HEK293 (cell line): Measurements from ENCODE around the gene PRCC.

ENCODE experiments used
- CTCF ChIA-PET: fragments of 350-600 bp; formaldehyde crosslinking; extraction: SDS; loops from one replicate; lab custom pipeline; 2021; ENCODE audit warnings: antibody characterized with exemption; lab: Yijun Ruan, JAX
- POLR2A ChIA-PET: fragments of 300-600 bp; formaldehyde crosslinking; extraction: SDS; loops from one replicate; lab custom pipeline; 2020; ENCODE audit warnings: antibody characterized with exemption, inconsistent platforms; lab: Yijun Ruan, JAX
- H3K27ac ChIP-seq: fragments of 200-500 bp; sonication (Bioruptor generic); 2 replicates; pipeline ENCODE4 v1.5.1; 2014; ENCODE audit warnings: low read depth, low read length, control low read depth, inconsistent platforms; ENCODE audit errors: extremely low read depth
- H3K36me3 ChIP-seq, 2 experiments: fragments of 200-500 bp in 1 of 2; sonication (Bioruptor generic) in 1 of 2; 1 replicate in 1 of 2; 2 replicates in 1 of 2; pipeline ENCODE4 v1.5.1; 2014 to 2017; ENCODE audit warnings: inconsistent platforms in 2 of 2, low read length in 2 of 2; ENCODE audit not compliant: control insufficient read depth in 2 of 2, insufficient read depth in 1 of 2
- H3K4me1 ChIP-seq: fragments of 200-500 bp; sonication (Bioruptor generic); 2 replicates; pipeline ENCODE4 v1.5.1; 2014; ENCODE audit warnings: mild to moderate bottlenecking, low read length, inconsistent platforms; ENCODE audit not compliant: control insufficient read depth, insufficient read depth
- H3K4me3 ChIP-seq: 2 replicates; pipeline ENCODE4 v1.5.1; 2011; ENCODE audit warnings: low read depth, mild to moderate bottlenecking, control low read depth, low read length, moderate library complexity
- H3K9me3 ChIP-seq: fragments of 200-500 bp; sonication (Bioruptor generic); 2 replicates; pipeline ENCODE4 v1.5.1; 2014; ENCODE audit warnings: low read depth, low read length, inconsistent platforms; ENCODE audit not compliant: control insufficient read depth, insufficient read depth
- BCL11A ChIP-seq: fragments of 450-650 bp; formaldehyde crosslinking; IDR thresholded peaks from 2 replicates; pipeline ENCODE4 v1.5.1; 2016; ENCODE audit warnings: low read depth, missing biosample characterization, missing genetic modification characterization
- BCL11B ChIP-seq: fragments of 450-650 bp; formaldehyde crosslinking; IDR thresholded peaks from 2 replicates; pipeline ENCODE4 v1.5.1; 2016; ENCODE audit warnings: low read depth, missing biosample characterization, missing genetic modification characterization
- EGR2 ChIP-seq: fragments of 450-650 bp; formaldehyde crosslinking; IDR thresholded peaks from 2 replicates; pipeline ENCODE4 v1.5.1; 2016; ENCODE audit warnings: low read depth, missing biosample characterization, missing genetic modification characterization
- KLF7 ChIP-seq: fragments of 450-650 bp; formaldehyde crosslinking; IDR thresholded peaks from 2 replicates; pipeline ENCODE4 v1.5.1; 2016; ENCODE audit warnings: missing biosample characterization, missing genetic modification characterization, borderline replicate concordance
- ZBTB20 ChIP-seq: fragments of 450-650 bp; formaldehyde crosslinking; IDR thresholded peaks from 2 replicates; pipeline ENCODE4 v1.5.1; 2016; ENCODE audit warnings: missing biosample characterization, missing genetic modification characterization
- ZEB2 ChIP-seq: fragments of 450-650 bp; formaldehyde crosslinking; IDR thresholded peaks from 2 replicates; pipeline ENCODE4 v1.5.1; 2016; ENCODE audit warnings: missing biosample characterization, missing genetic modification characterization
- ZFHX2 ChIP-seq: fragments of 450-650 bp; formaldehyde crosslinking; conservative IDR thresholded peaks from 2 replicates; pipeline ENCODE4 v1.5.1; 2016; ENCODE audit warnings: missing biosample characterization, missing genetic modification characterization
- ZNF19 ChIP-seq: fragments of 450-650 bp; formaldehyde crosslinking; IDR thresholded peaks from 2 replicates; pipeline ENCODE4; 2016; ENCODE audit warnings: missing biosample characterization, missing genetic modification characterization, low read depth
- ZNF223 ChIP-seq: fragments of 450-650 bp; formaldehyde crosslinking; IDR thresholded peaks from 2 replicates; pipeline ENCODE4 v1.5.1; 2016; ENCODE audit warnings: missing biosample characterization, missing genetic modification characterization
- ZNF292 ChIP-seq: fragments of 450-650 bp; formaldehyde crosslinking; IDR thresholded peaks from 2 replicates; pipeline ENCODE4 v1.5.1; 2016; ENCODE audit warnings: low read depth, missing biosample characterization, missing genetic modification characterization, borderline replicate concordance
- ZNF335 ChIP-seq: fragments of 450-650 bp; formaldehyde crosslinking; conservative IDR thresholded peaks from 2 replicates; pipeline ENCODE4 v1.5.1; 2016; ENCODE audit warnings: missing biosample characterization, missing genetic modification characterization
- ZNF514 ChIP-seq: fragments of 450-650 bp; formaldehyde crosslinking; IDR thresholded peaks from 2 replicates; pipeline ENCODE4 v1.5.1; 2016; ENCODE audit warnings: missing biosample characterization, missing genetic modification characterization
- ZNF548 ChIP-seq: fragments of 450-650 bp; formaldehyde crosslinking; IDR thresholded peaks from 2 replicates; pipeline ENCODE4 v1.5.1; 2016; ENCODE audit warnings: missing biosample characterization, missing genetic modification characterization
- ZNF623 ChIP-seq: fragments of 450-650 bp; formaldehyde crosslinking; IDR thresholded peaks from 2 replicates; pipeline ENCODE4 v1.5.1; 2016; ENCODE audit warnings: missing biosample characterization, missing genetic modification characterization
- ZNF830 ChIP-seq: fragments of 450-650 bp; IDR thresholded peaks from 2 replicates; pipeline ENCODE4 v1.5.0; 2018; ENCODE audit warnings: missing biosample characterization, missing genetic modification characterization, low read depth, mild to moderate bottlenecking, moderate library complexity
- TF ChIP-seq, protein P1 (sequence below): fragments of 450-650 bp; formaldehyde crosslinking; IDR thresholded peaks from 2 replicates; pipeline ENCODE4 v1.5.1; 2017; ENCODE audit warnings: missing biosample characterization, missing genetic modification characterization
- TF ChIP-seq, protein P2 (sequence below): fragments of 450-650 bp; formaldehyde crosslinking; IDR thresholded peaks from 2 replicates; pipeline ENCODE4 v1.5.1; 2016; ENCODE audit warnings: missing biosample characterization, missing genetic modification characterization
- TF ChIP-seq, protein P3 (sequence below): fragments of 450-650 bp; formaldehyde crosslinking; IDR thresholded peaks from 2 replicates; pipeline ENCODE4 v1.5.1; 2017; ENCODE audit warnings: missing biosample characterization, mild to moderate bottlenecking, missing genetic modification characterization, moderate library complexity
- TF ChIP-seq, protein P4 (sequence below): fragments of 450-650 bp; formaldehyde crosslinking; IDR thresholded peaks from 2 replicates; pipeline ENCODE4 v1.5.1; 2016; ENCODE audit warnings: missing biosample characterization, missing genetic modification characterization
- TF ChIP-seq, protein P5 (sequence below): fragments of 450-650 bp; formaldehyde crosslinking; IDR thresholded peaks from 2 replicates; pipeline ENCODE4 v1.5.1; 2016; ENCODE audit warnings: missing biosample characterization, missing genetic modification characterization

Gene PRCC

DNA sequence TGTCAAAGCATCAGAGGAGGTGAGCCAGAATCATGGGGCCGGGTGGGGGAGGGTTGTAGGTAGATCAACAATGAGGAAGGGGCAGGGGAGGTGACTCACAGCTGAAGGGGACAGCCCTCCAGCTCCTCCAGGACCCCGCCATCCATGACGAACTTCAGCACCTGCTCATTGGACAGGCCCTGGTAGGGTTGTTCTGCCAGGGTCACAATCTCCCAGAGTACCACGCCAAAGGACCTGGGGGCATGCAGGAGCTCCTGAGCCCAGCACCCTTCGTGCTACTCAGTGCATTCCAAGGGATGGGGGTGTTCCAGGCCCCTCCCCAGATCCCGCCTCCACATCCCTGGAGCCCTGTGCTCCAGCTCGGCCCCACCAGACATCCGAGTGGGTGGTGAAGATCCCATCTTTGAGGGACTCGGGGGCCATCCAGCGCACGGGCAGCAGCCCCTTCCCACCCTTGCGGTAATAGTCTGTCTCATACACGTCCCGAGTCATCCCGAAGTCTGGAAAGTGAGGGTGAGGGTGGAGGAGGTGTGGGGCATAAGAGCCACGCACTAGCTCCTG is 74.0 kb downstream of the PRCC start:
- CTCF ChIA-PET, result interaction anchor here (0.8 to 6.2 kb wide), 10 partner anchors 9 to 152 kb away, joined by 3 to 119 read pairs (median 4); partner anchors contain the start of genes INSRR and NTRK1
- POLR2A ChIA-PET, result interaction anchor here (0.5 kb wide), 1 partner anchor 46 kb away, joined by 8 read pairs; no protein-coding TSS in a partner anchor
- TF ChIP-seq, protein P1, sequence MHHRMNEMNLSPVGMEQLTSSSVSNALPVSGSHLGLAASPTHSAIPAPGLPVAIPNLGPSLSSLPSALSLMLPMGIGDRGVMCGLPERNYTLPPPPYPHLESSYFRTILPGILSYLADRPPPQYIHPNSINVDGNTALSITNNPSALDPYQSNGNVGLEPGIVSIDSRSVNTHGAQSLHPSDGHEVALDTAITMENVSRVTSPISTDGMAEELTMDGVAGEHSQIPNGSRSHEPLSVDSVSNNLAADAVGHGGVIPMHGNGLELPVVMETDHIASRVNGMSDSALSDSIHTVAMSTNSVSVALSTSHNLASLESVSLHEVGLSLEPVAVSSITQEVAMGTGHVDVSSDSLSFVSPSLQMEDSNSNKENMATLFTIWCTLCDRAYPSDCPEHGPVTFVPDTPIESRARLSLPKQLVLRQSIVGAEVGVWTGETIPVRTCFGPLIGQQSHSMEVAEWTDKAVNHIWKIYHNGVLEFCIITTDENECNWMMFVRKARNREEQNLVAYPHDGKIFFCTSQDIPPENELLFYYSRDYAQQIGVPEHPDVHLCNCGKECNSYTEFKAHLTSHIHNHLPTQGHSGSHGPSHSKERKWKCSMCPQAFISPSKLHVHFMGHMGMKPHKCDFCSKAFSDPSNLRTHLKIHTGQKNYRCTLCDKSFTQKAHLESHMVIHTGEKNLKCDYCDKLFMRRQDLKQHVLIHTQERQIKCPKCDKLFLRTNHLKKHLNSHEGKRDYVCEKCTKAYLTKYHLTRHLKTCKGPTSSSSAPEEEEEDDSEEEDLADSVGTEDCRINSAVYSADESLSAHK (tag by site-specific recombination), result no peak
- no peak for TF ChIP-seq ZNF335 (tag by site-specific recombination)
- TF ChIP-seq EGR2, result peak; percentile 24
- no peak for TF ChIP-seq ZNF223
- TF ChIP-seq ZFHX2 (tag by site-specific recombination), result peak; percentile 36; the same call in 1 of the 2 replicates
- no peak for TF ChIP-seq ZNF830
- TF ChIP-seq, protein P2, sequence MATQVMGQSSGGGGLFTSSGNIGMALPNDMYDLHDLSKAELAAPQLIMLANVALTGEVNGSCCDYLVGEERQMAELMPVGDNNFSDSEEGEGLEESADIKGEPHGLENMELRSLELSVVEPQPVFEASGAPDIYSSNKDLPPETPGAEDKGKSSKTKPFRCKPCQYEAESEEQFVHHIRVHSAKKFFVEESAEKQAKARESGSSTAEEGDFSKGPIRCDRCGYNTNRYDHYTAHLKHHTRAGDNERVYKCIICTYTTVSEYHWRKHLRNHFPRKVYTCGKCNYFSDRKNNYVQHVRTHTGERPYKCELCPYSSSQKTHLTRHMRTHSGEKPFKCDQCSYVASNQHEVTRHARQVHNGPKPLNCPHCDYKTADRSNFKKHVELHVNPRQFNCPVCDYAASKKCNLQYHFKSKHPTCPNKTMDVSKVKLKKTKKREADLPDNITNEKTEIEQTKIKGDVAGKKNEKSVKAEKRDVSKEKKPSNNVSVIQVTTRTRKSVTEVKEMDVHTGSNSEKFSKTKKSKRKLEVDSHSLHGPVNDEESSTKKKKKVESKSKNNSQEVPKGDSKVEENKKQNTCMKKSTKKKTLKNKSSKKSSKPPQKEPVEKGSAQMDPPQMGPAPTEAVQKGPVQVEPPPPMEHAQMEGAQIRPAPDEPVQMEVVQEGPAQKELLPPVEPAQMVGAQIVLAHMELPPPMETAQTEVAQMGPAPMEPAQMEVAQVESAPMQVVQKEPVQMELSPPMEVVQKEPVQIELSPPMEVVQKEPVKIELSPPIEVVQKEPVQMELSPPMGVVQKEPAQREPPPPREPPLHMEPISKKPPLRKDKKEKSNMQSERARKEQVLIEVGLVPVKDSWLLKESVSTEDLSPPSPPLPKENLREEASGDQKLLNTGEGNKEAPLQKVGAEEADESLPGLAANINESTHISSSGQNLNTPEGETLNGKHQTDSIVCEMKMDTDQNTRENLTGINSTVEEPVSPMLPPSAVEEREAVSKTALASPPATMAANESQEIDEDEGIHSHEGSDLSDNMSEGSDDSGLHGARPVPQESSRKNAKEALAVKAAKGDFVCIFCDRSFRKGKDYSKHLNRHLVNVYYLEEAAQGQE (tag by site-specific recombination), result peak; percentile 85
- Histone ChIP-seq H3K4me3 (no peak overlapping the region), H3K27ac (no peak overlapping the region), H3K4me1 (no peaks in the 10 kb centered on the region), H3K36me3 (no peaks in the 10 kb centered on the region), H3K9me3 (no peaks in the 10 kb centered on the region)

DNA sequence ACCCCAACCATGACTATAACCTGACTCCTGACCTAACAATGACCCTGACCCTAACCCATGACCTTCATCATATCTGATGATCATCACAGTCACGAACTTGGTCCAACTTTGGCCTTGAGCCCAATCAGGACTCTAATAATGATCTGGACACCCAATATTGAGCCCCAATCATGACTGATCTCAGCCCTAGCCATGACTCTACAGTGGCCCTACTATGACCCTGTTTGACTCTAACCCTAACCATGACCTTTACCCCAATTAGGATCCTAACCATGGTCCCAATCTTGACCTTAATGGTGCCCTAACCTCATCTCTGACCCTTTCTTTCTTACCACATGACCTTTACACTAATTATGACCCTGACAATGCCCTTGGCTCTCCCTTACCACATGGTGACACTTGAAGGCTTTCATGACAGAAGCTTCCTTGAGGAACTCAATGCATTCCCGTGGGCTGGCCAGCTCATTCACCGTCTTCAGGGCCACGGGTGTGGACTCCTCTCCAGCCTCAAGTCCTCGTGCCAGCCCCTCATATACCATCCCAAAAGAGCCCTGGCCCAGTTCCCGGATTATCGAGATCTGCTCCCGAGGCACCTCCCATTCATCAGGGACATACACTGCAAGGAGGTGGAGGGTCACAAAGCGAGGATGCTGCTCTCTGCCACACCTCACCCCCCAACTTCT is 75.4 kb downstream of the PRCC start:
- H3K9me3 ChIP-seq, result no peaks in the 10 kb centered on the region
- H3K27ac ChIP-seq, result no peak overlapping the region
- ChIA-PET CTCF (interaction anchor here (1.4 to 2.1 kb wide), 2 partner anchors 17 to 77 kb away, joined by 4 to 6 read pairs; no protein-coding TSS in a partner anchor), POLR2A (interaction anchor here (0.9 kb wide), 1 partner anchor 18 kb away, joined by 3 read pairs; no protein-coding TSS in a partner anchor)
- no peaks in the 10 kb centered on the region for H3K4me1 ChIP-seq
- H3K4me3 ChIP-seq, result no peak overlapping the region
- no peaks in the 10 kb centered on the region for H3K36me3 ChIP-seq
- TF ChIP-seq ZNF623 (no peak), BCL11A (tag by site-specific recombination) (peak; percentile 21; the same call in 1 of the 2 replicates), BCL11B (tag by site-specific recombination) (peak; percentile 72), ZBTB20 (tag by site-specific recombination) (no peak)
- TF ChIP-seq, all 188 proteins: peak for 2

DNA sequence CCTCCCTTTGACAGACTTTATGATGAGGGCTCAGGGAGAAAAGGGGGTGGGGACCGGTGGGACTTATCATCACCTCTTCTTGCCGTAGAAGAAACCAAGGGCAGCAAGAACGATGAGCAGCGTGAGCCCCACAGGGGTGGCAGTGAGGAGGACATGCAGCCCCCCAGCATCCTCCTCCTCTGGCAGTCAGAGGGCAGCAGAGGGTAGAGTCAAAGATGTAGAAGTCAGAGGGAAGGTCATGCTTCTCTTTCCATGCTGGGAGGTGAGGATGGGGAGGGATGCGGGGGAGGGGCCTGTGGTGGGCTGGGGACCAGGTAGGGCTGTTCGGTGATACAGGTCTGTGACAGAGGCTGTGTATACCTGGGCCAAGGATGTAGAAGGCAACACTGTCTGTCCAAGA is 76.8 kb downstream of the PRCC start:
- Histone ChIP-seq H3K4me3 (no peak overlapping the region), H3K9me3 (no peaks in the 10 kb centered on the region), H3K27ac (no peak overlapping the region), H3K4me1 (no peaks in the 10 kb centered on the region), H3K36me3 (no peaks in the 10 kb centered on the region)
- POLR2A ChIA-PET, result no interaction called here
- CTCF ChIA-PET, result interaction anchor here (1.3 to 1.4 kb wide), 2 partner anchors 16 kb away, joined by 3 to 6 read pairs; partner anchors contain the start of gene NTRK1
- TF ChIP-seq, protein P3, sequence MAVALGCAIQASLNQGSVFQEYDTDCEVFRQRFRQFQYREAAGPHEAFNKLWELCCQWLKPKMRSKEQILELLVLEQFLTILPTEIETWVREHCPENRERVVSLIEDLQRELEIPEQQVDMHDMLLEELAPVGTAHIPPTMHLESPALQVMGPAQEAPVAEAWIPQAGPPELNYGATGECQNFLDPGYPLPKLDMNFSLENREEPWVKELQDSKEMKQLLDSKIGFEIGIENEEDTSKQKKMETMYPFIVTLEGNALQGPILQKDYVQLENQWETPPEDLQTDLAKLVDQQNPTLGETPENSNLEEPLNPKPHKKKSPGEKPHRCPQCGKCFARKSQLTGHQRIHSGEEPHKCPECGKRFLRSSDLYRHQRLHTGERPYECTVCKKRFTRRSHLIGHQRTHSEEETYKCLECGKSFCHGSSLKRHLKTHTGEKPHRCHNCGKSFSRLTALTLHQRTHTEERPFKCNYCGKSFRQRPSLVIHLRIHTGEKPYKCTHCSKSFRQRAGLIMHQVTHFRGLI (tag by site-specific recombination), result no peak
- TF ChIP-seq ZNF514 (tag by site-specific recombination) (no peak), KLF7 (tag by site-specific recombination) (no peak), ZNF19 (tag by site-specific recombination) (no peak), ZNF292 (tag by site-specific recombination) (no peak), ZNF548 (tag by site-specific recombination) (no peak), ZEB2 (tag by site-specific recombination) (no peak)
- TF ChIP-seq, protein P4, sequence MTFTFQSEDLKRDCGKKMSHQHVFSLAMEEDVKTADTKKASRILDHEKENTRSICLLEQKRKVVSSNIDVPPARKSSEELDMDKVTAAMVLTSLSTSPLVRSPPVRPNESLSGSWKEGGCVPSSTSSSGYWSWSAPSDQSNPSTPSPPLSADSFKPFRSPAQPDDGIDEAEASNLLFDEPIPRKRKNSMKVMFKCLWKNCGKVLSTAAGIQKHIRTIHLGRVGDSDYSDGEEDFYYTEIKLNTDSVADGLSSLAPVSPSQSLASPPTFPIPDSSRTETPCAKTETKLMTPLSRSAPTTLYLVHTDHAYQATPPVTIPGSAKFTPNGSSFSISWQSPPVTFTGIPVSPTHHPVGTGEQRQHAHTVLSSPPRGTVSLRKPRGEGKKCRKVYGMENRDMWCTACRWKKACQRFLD (tag by site-specific recombination), result no peak
- TF ChIP-seq, protein P5, sequence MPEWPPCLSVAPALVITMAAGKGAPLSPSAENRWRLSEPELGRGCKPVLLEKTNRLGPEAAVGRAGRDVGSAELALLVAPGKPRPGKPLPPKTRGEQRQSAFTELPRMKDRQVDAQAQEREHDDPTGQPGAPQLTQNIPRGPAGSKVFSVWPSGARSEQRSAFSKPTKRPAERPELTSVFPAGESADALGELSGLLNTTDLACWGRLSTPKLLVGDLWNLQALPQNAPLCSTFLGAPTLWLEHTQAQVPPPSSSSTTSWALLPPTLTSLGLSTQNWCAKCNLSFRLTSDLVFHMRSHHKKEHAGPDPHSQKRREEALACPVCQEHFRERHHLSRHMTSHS (tag by site-specific recombination), result no peak
